GM12878 (cell line): ENCODE measurements around the gene TRIM37. TPM values are rescaled to one million over a fixed set of nuclear protein-coding genes. Genes with fewer than 3 reads are reported as not detected.

Experiments
- HDAC2 ChIP-seq: fragments of 200-600 bp; sonication (generic); IDR thresholded peaks from 2 replicates; pipeline ENCODE4 v1.6.1; 2017
- HDGF ChIP-seq: fragments of 450-650 bp; IDR thresholded peaks from 2 replicates; pipeline ENCODE4 v1.6.1; 2016; ENCODE audit warnings: antibody characterized with exemption
- HSF1 ChIP-seq: fragments of 150-350 bp; IDR thresholded peaks from 2 replicates; pipeline ENCODE4 v1.6.1; 2014; ENCODE audit warnings: mild to moderate bottlenecking, low read depth, low read length
- IKZF2 ChIP-seq, 2 experiments: fragments of 450-650 bp; IDR thresholded peaks; 2 replicates each; pipeline ENCODE4 v1.6.1; 2017; ENCODE audit warnings: mild to moderate bottlenecking in 2 of 2, moderate library complexity in 2 of 2
- MLLT1 ChIP-seq: fragments of 450-650 bp; IDR thresholded peaks from 2 replicates; pipeline ENCODE4 v1.6.1; 2016; ENCODE audit warnings: mild to moderate bottlenecking
- NKRF ChIP-seq: fragments of 450-650 bp; conservative IDR thresholded peaks from 2 replicates; pipeline ENCODE4 v1.6.1; 2017; ENCODE audit warnings: mild to moderate bottlenecking, moderate library complexity
- POU2F2 ChIP-seq: IDR thresholded peaks from 3 replicates; pipeline ENCODE4 v1.6.1; 2011; ENCODE audit warnings: low read depth, mild to moderate bottlenecking, low read length, borderline replicate concordance
- SIN3A ChIP-seq: IDR thresholded peaks from 2 replicates; pipeline ENCODE4 v1.6.1; 2012; ENCODE audit warnings: low read depth, low read length, improper control_type of control experiment
- SIX5 ChIP-seq: IDR thresholded peaks from 2 replicates; pipeline ENCODE4 v1.6.1; 2011; ENCODE audit warnings: mild to moderate bottlenecking, low read depth, low read length, moderate library complexity; ENCODE audit not compliant: severe bottlenecking
- SKIL ChIP-seq: fragments of 450-650 bp; IDR thresholded peaks from 2 replicates; pipeline ENCODE4 v1.6.1; 2017; ENCODE audit warnings: mild to moderate bottlenecking, low read depth, inconsistent platforms; ENCODE audit not compliant: poor library complexity, severe bottlenecking
- TAF1 ChIP-seq: IDR thresholded peaks from 2 replicates; pipeline ENCODE4 v1.6.1; 2011; ENCODE audit warnings: mild to moderate bottlenecking, low read depth, low read length, borderline replicate concordance
- USF2 ChIP-seq: IDR thresholded peaks from 2 replicates; pipeline ENCODE4 v1.6.1; 2011; ENCODE audit warnings: low read depth, low read length, improper control_type of control experiment, borderline replicate concordance
- ZBTB4 ChIP-seq: fragments of 450-650 bp; formaldehyde crosslinking; IDR thresholded peaks from 2 replicates; pipeline ENCODE4 v1.4.0; 2022; ENCODE audit warnings: mild to moderate bottlenecking, moderate library complexity
- polyA plus RNA-seq, 11 experiments: library from polyadenylated mRNA; depleted of rRNA in 4 of 11; unstranded in 6 of 11; stranded (reverse) in 5 of 11; fragments of >200 nt; fragmentation: Nextera tagmentation in 4 of 11; fragmentation: Illumina TruSeq in 1 of 11; extraction: Ambion mirVana in 4 of 11; extraction: Trizol in 1 of 11; gene quantifications; 1 replicate in 1 of 11; 2 replicates in 10 of 11; pipeline versions ENCODE4 v1.2.1 to v1.2.3, GENCODE V29; 2011 to 2016; ENCODE audit warnings: inconsistent platforms in 2 of 11, missing spikeins in 2 of 11, low read depth in 1 of 11
- total RNA-seq, 4 experiments: library from RNA; depleted of rRNA in 3 of 4; stranded (reverse); fragments of >200 nt in 3 of 4; fragmentation: Illumina TruSeq in 1 of 4; extraction: Trizol in 1 of 4; gene quantifications; 2 replicates each; pipeline versions ENCODE4 v1.2.1 to v1.2.3, GENCODE V29; 2013 to 2021

TRIM37 gene
- total and polyA plus RNA-seq, 10 of the 15 experiments (the other 5 are each of a cell fraction or from before 2014, with no cell fraction given) = 4.8 to 20.6 (median 18.1) TPM

- TF ChIP-seq MLLT1 = peak; percentile 85
- peak; percentile 30; the same call in 1 of the 3 replicates for TF ChIP-seq POU2F2
- no peak for TF ChIP-seq HDAC2
- peak; percentile 34 for TF ChIP-seq SIX5
- peak; percentile 41; the same call in 1 of the 2 replicates for TF ChIP-seq TAF1
- TF ChIP-seq NKRF = peak; percentile 95
- TF ChIP-seq SKIL = peak; percentile 92
- no peak for TF ChIP-seq USF2
- TF ChIP-seq ZBTB4 (CRISPR knock-in tag) = no peak
- peak; percentile 31; the same call in 1 of the 2 replicates for TF ChIP-seq SIN3A
- TF ChIP-seq HSF1 = no peak
- TF ChIP-seq HDGF = 0 out of 2 replicates have a peak, but pooled peaks have one; percentile 15
- TF ChIP-seq IKZF2 (IDR thresholded peaks at IDR 0.05) = peak; percentile 68 to 83
These were observed 48.2 kb upstream of the TRIM37 start, which contains the start of gene SKA2 (continued) for GRCh38 chr17:59154721-59155438.
